ENCODE data around the gene RPIA.
"Not testable (repeated sequence)": the region's sequence is repeated elsewhere in the genome, so short reads cannot be mapped to it uniquely, and the experiment has no call there.

RPIA gene

DNA sequence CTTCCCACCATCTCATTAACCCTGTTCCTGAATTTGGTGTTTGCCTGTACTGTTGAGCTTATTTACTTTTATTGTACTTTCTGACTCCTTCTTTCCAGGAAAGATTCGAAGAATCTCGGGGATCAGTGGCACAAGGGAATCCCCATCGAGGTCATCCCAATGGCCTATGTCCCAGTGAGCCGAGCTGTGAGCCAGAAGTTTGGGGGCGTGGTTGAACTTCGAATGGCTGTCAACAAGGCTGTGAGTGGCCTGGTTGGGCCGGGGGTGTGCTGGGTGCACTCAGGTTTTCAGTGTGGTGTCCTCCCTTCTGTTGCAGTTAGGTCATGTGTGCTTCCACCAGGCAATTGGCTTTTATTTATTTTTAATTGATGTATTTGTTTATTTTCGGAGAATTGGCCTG, 45.0 kb downstream of the RPIA start:
- DNase-seq: no peak

GRCh38 chr2:88737385-88737784, 45.9 kb downstream of the RPIA start:
- DNase-seq: no peak

DNA sequence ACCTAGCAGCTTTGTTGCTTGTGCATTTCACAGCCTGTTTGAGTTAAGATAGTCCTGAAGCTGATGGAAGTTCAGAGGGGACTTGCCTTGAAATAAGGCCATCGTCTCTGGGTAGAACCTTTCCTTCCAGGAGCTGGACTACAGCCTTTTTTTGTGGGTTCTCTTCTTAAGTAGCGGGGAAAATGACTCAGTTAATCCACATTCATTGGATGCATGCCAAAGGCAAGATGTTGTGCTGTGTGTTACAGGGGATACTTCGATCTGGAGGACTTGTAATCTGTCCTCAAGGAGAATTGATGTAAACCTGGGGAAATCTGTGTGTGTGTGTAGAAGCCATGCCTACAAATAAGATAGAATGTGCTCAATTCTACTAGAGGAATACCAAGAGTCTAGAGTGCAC, 46.8 kb downstream of the RPIA start:
- no peak for DNase-seq

- peak; percentile 77 for DNase-seq
These were observed 48.6 kb downstream of the RPIA start for GRCh38 chr2:88739985-88740600.

DNA sequence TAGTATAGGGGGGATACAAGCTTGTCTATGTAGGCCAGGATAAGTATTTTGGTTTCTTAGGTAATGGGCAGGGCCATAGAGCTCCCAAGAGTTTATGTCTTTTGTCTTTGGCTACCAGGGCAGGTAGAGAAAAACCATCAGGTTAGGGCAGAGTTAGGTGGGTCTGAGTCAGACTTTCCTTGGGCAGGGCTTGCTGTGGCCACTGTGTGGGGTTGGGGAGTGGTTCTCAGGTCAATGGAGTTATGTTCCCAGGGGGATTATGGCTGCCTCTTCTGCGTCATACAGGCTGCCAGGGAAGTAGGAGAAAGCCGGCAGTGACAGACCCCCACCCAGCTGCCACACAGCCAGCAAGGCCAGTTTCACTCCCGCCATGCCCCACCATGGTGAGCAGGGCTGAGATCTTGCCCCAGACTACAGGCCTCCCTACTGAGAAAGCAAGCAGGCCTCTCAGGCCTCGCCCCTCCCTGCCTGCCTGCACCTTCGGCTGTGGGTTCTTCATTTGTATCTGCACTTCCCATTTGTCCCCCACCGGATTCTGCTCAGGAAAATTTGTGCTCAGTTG, 55.5 kb downstream of the RPIA start:
- DNase-seq: no peak

DNA sequence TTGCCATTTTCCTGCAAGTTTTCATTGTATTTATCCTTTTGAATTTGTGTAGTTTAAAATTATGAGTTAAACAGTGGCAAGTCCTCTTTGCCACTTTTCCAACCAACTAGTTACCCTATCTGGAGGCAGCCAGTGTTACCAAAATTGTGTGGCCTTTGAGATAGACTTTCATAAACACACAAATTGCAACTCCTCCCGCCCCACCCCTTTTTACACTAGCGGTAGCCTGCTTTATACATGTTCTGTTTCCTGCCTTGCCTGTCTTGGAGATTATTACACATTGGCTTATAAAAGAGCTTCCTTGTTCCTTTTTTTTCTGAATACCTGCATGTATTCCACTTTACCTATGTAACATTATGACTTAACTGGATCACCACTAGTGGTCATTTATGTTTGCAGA, 56.5 kb downstream of the RPIA start:
- peak; percentile 42 for DNase-seq

DNA sequence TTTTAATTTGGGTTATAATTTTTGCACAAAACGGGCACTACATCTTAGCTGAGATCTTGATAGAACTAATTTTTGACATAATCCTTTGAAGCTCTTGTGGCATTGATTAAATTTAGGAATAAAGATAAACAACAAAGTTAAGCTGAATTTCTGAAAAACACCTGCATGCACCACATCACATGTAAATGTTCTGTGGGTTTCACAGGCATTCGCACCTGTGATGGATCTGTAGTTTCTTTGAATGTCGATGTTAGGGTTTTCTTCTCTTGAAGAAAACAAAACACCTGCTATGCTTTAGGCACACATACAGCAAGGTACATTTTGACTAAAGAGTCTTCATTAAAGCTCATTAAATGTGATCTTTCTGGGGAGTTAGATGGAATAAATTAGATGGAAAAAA, 60.3 kb downstream of the RPIA start:
- DNase-seq: peak; percentile 22

DNA sequence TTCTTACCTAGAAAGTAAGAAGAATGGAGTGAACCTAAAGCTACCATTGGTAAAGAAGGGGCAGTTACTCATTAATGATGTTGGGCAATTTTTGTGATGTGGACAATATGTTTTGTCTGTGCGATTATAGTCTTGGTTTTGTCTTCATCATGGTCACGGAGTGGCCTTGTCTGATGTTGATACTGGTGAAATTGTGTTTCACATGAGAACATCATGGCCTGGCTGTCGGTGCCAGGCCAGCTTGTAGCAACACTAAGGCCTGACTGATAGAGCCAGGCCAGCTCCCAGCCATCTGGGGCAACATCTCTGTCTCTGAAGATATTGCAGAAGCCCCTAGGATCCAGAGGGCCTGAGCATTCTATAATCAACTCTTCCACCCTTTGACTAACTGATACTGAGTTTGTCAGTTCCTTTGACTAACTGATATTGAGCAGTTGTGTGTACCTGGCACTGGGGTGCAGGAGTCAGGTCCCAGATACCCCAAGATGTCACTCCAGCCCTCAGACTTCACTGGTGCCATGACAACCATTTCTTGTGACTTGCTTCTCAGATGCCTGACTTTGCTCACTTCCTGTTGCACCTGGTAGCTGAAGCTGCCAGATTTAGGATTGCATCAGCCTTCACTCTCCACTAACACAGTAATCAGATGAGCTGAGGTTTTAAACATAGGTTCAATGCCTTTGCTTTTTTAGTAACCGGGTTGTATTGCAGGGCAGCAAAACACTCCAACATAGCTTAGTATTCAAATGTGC, 62.5 kb downstream of the RPIA start:
- peak; percentile 48 for DNase-seq

DNA sequence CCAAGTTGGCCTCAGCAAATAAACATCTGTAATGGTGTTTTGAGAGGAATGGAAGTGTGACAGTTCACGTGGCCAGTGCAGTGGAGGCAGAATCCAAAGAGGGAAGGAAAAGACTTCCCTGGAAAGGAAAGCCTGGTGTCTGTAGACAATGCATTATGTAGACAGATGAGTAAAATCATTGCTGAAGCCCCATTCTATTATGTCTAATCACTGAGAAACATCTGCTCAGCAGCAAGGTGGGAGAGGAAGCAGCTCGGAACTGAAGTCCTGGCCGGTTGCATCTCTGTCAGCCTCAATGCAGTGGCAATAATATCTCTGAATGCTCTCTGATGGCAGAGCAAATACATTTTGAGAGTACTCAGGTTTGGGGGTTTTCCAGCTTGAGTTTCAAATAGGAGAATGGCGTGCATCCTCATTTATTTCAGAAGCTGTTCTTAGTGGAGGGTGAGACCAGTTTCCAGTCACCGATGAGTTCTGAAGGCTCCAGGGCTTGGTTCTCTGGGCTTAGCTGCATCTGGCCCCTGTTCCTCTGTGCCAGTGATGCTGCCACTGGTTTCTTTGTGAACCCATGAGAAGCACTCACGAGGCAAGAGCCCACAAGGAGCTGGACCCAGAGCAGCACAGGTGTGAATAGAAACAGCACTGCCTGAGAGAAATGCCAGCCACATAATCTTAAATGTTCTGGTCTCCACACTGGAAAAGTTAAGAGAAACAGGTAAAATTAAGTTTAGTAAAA, 63.3 kb downstream of the RPIA start:
- DNase-seq: no peak

DNA sequence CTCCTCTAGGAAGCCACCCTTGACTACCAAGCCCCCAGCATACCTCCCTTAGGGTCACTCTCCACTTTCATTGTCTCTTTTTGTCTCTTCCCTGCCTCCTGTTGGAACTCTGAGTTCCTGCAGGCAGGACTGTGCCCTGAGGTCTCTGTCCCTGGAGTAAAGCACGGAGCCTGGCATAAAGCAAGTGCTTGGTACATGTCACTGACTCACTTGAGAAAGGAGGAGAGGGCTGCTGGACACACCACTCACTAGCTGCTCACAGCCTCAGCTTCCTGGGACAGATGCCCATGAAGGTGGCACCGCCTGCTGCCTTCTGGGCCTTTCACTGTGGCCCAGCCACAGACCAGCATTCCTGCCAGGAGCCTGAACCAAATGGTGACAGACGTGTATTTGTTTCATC, 64.4 kb downstream of the RPIA start:
- DNase-seq: no peak

DNA sequence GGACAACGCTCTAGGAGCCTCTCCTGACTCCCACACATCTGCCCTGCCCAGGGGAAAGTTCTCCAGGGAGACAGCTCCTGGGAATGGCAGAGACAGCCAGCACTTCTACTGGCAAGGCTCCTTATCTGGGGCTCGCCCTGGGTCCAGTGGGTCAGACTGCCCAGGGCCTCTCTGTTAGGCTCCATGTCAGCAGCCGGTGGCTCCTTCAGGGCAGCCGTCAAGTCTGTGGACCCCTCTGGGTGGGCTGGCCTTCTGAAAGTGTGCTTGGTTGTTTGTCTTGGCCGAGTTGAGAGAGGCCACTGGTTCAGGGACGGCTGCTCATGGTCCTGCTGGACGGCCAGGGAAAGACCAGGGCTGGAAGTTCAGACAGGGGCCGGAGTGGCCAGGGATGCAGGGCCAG, 65.6 kb downstream of the RPIA start:
- no peak for DNase-seq

- DNase-seq: not testable (repeated sequence)
These were observed 67.2 kb downstream of the RPIA start for GRCh38 chr2:88758702-88759101.

GRCh38 chr2:88760819-88761598, 69.5 kb downstream of the RPIA start:
- DNase-seq: no peak

DNA sequence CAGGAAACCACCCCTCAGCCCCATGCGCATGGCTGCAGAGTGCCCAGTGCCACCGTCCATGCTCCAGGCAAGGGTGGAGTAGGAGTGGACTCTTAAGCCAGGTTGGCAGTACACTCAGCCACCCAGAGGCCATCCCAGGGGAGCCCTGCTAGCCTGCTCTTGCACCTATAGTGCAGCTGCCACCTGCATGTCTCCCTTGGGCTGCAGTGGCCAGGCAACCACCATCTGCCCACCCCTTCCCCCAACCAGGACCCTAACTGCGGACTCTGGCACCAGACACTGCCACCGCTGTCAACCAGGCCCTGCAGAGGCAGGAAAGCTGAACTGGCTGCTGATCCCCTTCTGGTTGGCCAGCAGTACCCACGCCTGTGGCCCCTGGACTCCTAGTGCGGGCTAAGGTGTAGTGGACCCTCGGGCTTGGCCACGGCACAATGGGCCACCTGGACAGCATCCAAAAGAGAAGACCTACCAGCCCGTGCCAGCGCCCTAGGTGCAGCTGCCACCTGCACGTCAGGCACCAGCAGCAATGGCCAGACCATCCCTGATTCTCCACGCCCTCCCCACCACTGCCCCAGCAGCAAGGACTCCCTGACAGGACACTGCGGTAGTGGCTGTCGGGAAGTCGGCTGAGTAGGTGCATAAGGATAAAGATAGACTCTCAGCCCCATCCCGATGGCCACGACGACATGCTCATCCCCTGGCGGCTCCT, 72.8 kb downstream of the RPIA start:
- DNase-seq: no peak

DNA sequence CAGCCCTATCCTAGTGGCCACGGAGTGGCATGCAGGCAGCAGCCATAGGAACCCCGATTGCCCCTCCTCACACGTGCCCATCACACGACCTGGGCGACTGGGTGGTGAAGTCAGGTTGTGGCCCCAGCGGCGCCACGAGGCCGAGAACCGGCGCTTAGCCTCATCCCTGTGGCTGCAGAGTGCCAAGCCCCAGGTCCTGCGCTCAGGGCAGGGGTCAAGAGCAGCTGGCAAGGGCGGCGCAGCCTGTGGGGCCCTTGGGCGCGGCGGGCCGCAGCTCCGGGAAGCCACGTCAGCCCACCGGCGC, 73.3 kb downstream of the RPIA start:
- no peak for DNase-seq

- peak; percentile 69 for DNase-seq
These were observed 73.8 kb downstream of the RPIA start for GRCh38 chr2:88765154-88765888.

- not testable (repeated sequence) for DNase-seq
These were observed 74.5 kb downstream of the RPIA start for GRCh38 chr2:88765889-88766481.

- DNase-seq: no peak
These were observed 78.5 kb downstream of the RPIA start for GRCh38 chr2:88770016-88770415.

- not testable (repeated sequence) for DNase-seq
These were observed 82.0 kb downstream of the RPIA start for GRCh38 chr2:88773233-88774028.

GRCh38 chr2:88789213-88789612, 97.7 kb downstream of the RPIA start:
- DNase-seq: not testable (repeated sequence)

All from CD4-positive, alpha-beta T cell treated with Interleukin-6 for 4 hours (primary cell).